ENCODE data around the gene LNX2.

DNA sequence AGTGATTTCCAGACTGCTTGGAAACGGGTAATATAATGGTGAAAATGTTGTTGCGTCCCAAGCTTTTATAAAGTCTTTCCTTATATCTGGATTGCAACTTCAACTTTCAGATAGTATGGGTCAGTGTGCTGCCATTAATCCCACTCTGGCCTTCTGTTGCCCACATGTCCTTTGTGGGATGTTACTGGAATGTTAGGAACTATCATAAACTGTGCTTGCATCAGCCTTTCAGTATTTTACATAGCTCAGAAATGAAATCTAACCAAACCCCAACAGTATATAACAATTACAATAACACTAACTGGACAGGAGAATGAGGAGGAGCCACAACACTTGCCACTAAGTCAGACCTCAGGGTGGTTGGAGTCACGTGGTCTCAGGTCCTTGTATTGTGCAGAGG lies 78.9 kb downstream of the LNX2 start:
- TF ChIP-seq POLR2A (IDR thresholded peaks at IDR 0.05), result no peak
- TF ChIP-seq, protein P1, sequence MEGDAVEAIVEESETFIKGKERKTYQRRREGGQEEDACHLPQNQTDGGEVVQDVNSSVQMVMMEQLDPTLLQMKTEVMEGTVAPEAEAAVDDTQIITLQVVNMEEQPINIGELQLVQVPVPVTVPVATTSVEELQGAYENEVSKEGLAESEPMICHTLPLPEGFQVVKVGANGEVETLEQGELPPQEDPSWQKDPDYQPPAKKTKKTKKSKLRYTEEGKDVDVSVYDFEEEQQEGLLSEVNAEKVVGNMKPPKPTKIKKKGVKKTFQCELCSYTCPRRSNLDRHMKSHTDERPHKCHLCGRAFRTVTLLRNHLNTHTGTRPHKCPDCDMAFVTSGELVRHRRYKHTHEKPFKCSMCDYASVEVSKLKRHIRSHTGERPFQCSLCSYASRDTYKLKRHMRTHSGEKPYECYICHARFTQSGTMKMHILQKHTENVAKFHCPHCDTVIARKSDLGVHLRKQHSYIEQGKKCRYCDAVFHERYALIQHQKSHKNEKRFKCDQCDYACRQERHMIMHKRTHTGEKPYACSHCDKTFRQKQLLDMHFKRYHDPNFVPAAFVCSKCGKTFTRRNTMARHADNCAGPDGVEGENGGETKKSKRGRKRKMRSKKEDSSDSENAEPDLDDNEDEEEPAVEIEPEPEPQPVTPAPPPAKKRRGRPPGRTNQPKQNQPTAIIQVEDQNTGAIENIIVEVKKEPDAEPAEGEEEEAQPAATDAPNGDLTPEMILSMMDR (IDR thresholded peaks at IDR 0.05), result no peak

Data from adrenal gland (tissue), 5 donors.